ENCODE data around the gene C1orf167.

Gene C1orf167

DNA sequence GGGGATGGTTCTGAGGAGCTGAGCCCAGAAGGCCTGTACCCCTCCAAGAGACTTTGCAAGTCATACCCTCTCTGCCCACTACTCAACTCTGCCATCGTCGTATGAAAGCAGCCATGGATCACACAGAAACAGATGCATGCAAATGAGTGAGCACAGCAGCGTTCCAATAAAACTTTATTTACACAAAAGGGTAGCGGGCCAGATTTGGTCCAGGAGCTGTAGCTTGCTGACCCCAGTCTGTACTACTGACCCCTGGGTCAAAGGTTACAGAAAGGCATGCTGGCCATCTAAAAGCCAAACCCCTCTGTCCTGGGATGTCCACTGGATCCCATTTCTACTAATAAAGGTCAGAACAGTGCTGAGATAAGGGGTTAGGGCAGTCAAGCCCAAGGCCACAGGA is 34.9 kb upstream of the C1orf167 start:
- peaks cover 13% of the 10 kb centered on the region for H3K4me1 ChIP-seq (ENCODE audit: control insufficient read depth, insufficient read depth, low read length)
- no peak overlapping the region for H3K4me3 ChIP-seq (ENCODE audit: insufficient read depth, low read depth, low read length)
- no peaks in the 10 kb centered on the region for H3K27me3 ChIP-seq (ENCODE audit: control insufficient read depth, insufficient read depth, low read length, poor library complexity, severe bottlenecking)
- H3K36me3 ChIP-seq (ENCODE audit: control insufficient read depth, insufficient read depth, low read length): no peaks in the 10 kb centered on the region
- 94 to 97% methylated on average over 4 of the region's 4 CpGs for WGBS, 2 experiments
- H3K9me3 ChIP-seq (ENCODE audit: control insufficient read depth, low read length): no peaks in the 10 kb centered on the region
- H3K27ac ChIP-seq (ENCODE audit: insufficient read depth, low read depth, low read length, poor library complexity, severe bottlenecking): no peak overlapping the region

- WGBS, 2 experiments: 92 to 97% methylated on average over 4 of the region's 4 CpGs
- Histone ChIP-seq H3K4me3 (ENCODE audit: insufficient read depth, low read depth, low read length) (no peak overlapping the region), H3K36me3 (ENCODE audit: control insufficient read depth, insufficient read depth, low read length) (no peaks in the 10 kb centered on the region), H3K9me3 (ENCODE audit: control insufficient read depth, low read length) (no peaks in the 10 kb centered on the region), H3K27ac (ENCODE audit: insufficient read depth, low read depth, low read length, poor library complexity, severe bottlenecking) (no peak overlapping the region), H3K4me1 (ENCODE audit: control insufficient read depth, insufficient read depth, low read length) (peaks cover 15% of the 10 kb centered on the region), H3K27me3 (ENCODE audit: control insufficient read depth, insufficient read depth, low read length, poor library complexity, severe bottlenecking) (no peaks in the 10 kb centered on the region)
These were observed 33.7 kb upstream of the C1orf167 start for GRCh38 chr1:11728126-11728806.

- Histone ChIP-seq H3K36me3 (ENCODE audit: control insufficient read depth, insufficient read depth, low read length) (no peaks in the 10 kb centered on the region), H3K4me1 (ENCODE audit: control insufficient read depth, insufficient read depth, low read length) (peaks cover 15% of the 10 kb centered on the region), H3K27ac (ENCODE audit: insufficient read depth, low read depth, low read length, poor library complexity, severe bottlenecking) (no peak overlapping the region), H3K9me3 (ENCODE audit: control insufficient read depth, low read length) (no peaks in the 10 kb centered on the region), H3K4me3 (ENCODE audit: insufficient read depth, low read depth, low read length) (no peak overlapping the region), H3K27me3 (ENCODE audit: control insufficient read depth, insufficient read depth, low read length, poor library complexity, severe bottlenecking) (no peaks in the 10 kb centered on the region)
- WGBS, 2 experiments: 92 to 93% methylated on average over 11 of the region's 11 CpGs
These were observed 32.9 kb upstream of the C1orf167 start for GRCh38 chr1:11729155-11729497.

- H3K27ac ChIP-seq (ENCODE audit: insufficient read depth, low read depth, low read length, poor library complexity, severe bottlenecking): no peak overlapping the region
- H3K4me1 ChIP-seq (ENCODE audit: control insufficient read depth, insufficient read depth, low read length): peaks cover 15% of the 10 kb centered on the region
- H3K27me3 ChIP-seq (ENCODE audit: control insufficient read depth, insufficient read depth, low read length, poor library complexity, severe bottlenecking): no peaks in the 10 kb centered on the region
- no peaks in the 10 kb centered on the region for H3K9me3 ChIP-seq (ENCODE audit: control insufficient read depth, low read length)
- 72 to 75% methylated on average over 26 of the region's 26 CpGs for WGBS, 2 experiments
- H3K36me3 ChIP-seq (ENCODE audit: control insufficient read depth, insufficient read depth, low read length): no peaks in the 10 kb centered on the region
- no peak overlapping the region for H3K4me3 ChIP-seq (ENCODE audit: insufficient read depth, low read depth, low read length)
These were observed 32.2 kb upstream of the C1orf167 start for GRCh38 chr1:11729498-11730428.

DNA sequence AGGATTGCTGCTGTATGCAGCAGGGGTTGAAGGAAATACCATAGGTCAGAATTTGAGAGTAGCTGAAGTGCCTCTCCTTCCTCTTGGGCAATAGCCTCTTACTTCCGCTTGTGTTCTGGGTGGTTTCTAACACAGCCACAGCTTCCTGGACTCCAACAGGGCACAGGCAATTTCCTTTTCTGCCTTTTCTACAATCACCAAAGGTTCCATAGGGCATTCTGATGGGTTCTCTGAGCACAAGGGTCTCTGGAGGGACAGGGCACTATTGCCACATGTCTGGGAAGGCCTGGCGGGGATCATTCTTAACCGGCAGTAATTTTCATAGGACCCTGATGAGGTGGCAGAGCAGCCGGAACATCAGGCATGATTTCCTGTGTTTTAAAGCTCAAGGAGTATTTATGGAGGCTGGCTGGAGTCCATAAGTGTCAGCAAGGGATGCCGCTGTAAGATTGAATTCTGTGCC is 31.5 kb upstream of the C1orf167 start:
- no peaks in the 10 kb centered on the region for H3K27me3 ChIP-seq (ENCODE audit: control insufficient read depth, insufficient read depth, low read length, poor library complexity, severe bottlenecking)
- no peaks in the 10 kb centered on the region for H3K9me3 ChIP-seq (ENCODE audit: control insufficient read depth, low read length)
- peaks cover 14% of the 10 kb centered on the region for H3K4me1 ChIP-seq (ENCODE audit: control insufficient read depth, insufficient read depth, low read length)
- no peak overlapping the region for H3K27ac ChIP-seq (ENCODE audit: insufficient read depth, low read depth, low read length, poor library complexity, severe bottlenecking)
- no peak overlapping the region for H3K4me3 ChIP-seq (ENCODE audit: insufficient read depth, low read depth, low read length)
- H3K36me3 ChIP-seq (ENCODE audit: control insufficient read depth, insufficient read depth, low read length): no peaks in the 10 kb centered on the region
- 92 to 93% methylated on average over 5 of the region's 5 CpGs for WGBS, 2 experiments

DNA sequence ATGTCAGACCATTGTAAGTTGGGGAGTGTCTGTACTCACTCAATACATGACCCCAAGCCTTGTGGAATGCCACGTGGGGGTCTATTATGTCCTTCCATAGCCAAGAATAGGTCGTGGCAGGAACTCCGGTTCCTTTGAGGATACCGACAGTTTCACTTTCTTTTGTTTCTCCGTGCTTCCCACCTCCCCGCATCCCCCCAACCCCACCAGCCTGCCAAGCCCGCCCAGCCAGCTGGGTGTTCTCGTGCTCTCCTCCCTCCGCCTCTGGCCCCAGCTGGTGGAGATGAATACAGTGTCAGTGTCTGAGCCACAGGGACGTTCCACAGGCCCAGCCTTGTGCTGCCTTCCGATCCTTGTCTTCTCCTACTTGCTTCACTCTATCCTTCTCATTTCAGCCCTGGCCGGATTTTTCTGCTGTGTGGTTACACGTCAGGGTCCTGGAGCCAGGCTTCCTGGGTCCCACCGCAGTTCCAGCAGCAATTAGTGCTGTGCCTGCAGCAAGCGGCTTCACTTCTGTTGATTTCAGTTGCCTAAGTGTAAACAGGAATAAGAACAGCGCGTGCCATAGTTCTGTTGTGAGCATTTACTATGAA is 30.2 kb upstream of the C1orf167 start:
- WGBS, 2 experiments: 31 to 32% methylated on average over 16 of the region's 17 CpGs
- H3K36me3 ChIP-seq (ENCODE audit: control insufficient read depth, insufficient read depth, low read length): no peaks in the 10 kb centered on the region
- H3K9me3 ChIP-seq (ENCODE audit: control insufficient read depth, low read length): no peaks in the 10 kb centered on the region
- H3K27ac ChIP-seq (ENCODE audit: insufficient read depth, low read depth, low read length, poor library complexity, severe bottlenecking): peak overlapping the region; percentile 1
- no peaks in the 10 kb centered on the region for H3K27me3 ChIP-seq (ENCODE audit: control insufficient read depth, insufficient read depth, low read length, poor library complexity, severe bottlenecking)
- H3K4me3 ChIP-seq (ENCODE audit: insufficient read depth, low read depth, low read length): no peak overlapping the region
- H3K4me1 ChIP-seq (ENCODE audit: control insufficient read depth, insufficient read depth, low read length): peaks cover 16% of the 10 kb centered on the region

GRCh38 chr1:11733306-11733705 is 28.7 kb upstream of the C1orf167 start:
- Histone ChIP-seq H3K27ac (ENCODE audit: insufficient read depth, low read depth, low read length, poor library complexity, severe bottlenecking) (no peak overlapping the region), H3K4me1 (ENCODE audit: control insufficient read depth, insufficient read depth, low read length) (peaks cover 22% of the 10 kb centered on the region), H3K27me3 (ENCODE audit: control insufficient read depth, insufficient read depth, low read length, poor library complexity, severe bottlenecking) (no peaks in the 10 kb centered on the region), H3K36me3 (ENCODE audit: control insufficient read depth, insufficient read depth, low read length) (no peaks in the 10 kb centered on the region), H3K4me3 (ENCODE audit: insufficient read depth, low read depth, low read length) (no peak overlapping the region), H3K9me3 (ENCODE audit: control insufficient read depth, low read length) (no peaks in the 10 kb centered on the region)
- 94 to 99% methylated on average over 3 of the region's 3 CpGs for WGBS, 2 experiments

- WGBS, 2 experiments: 48 to 52% methylated on average over 4 of the region's 4 CpGs
- no peaks in the 10 kb centered on the region for H3K36me3 ChIP-seq (ENCODE audit: control insufficient read depth, insufficient read depth, low read length)
- H3K27ac ChIP-seq (ENCODE audit: insufficient read depth, low read depth, low read length, poor library complexity, severe bottlenecking): no peak overlapping the region
- no peaks in the 10 kb centered on the region for H3K27me3 ChIP-seq (ENCODE audit: control insufficient read depth, insufficient read depth, low read length, poor library complexity, severe bottlenecking)
- H3K4me1 ChIP-seq (ENCODE audit: control insufficient read depth, insufficient read depth, low read length): peaks cover 20% of the 10 kb centered on the region
- H3K4me3 ChIP-seq (ENCODE audit: insufficient read depth, low read depth, low read length): peak overlapping the region; percentile 69
- H3K9me3 ChIP-seq (ENCODE audit: control insufficient read depth, low read length): no peaks in the 10 kb centered on the region
These were observed 26.5 kb upstream of the C1orf167 start for GRCh38 chr1:11735531-11735853.

GRCh38 chr1:11735854-11736745 is 25.9 kb upstream of the C1orf167 start, which contains the start of gene AGTRAP:
Gene AGTRAP, plus strand, starts transcription at chr1:11736136. Its CDS starts 73 bp downstream, at chr1:11736209.
- peak within 1 kb of the TSS; percentile 69 for H3K4me3 ChIP-seq (ENCODE audit: insufficient read depth, low read depth, low read length)
- 1% methylated on average over 59 of the region's 59 CpGs for WGBS, 2 experiments
- no peaks in the 10 kb centered on the region for H3K9me3 ChIP-seq (ENCODE audit: control insufficient read depth, low read length)
- no peaks in the 10 kb centered on the region for H3K36me3 ChIP-seq (ENCODE audit: control insufficient read depth, insufficient read depth, low read length)
- H3K27me3 ChIP-seq (ENCODE audit: control insufficient read depth, insufficient read depth, low read length, poor library complexity, severe bottlenecking): no peaks in the 10 kb centered on the region
- H3K4me1 ChIP-seq (ENCODE audit: control insufficient read depth, insufficient read depth, low read length): peaks cover 20% of the 10 kb centered on the region
- peak within 1 kb of the TSS; percentile 38 for H3K27ac ChIP-seq (ENCODE audit: insufficient read depth, low read depth, low read length, poor library complexity, severe bottlenecking)
